Measurements from ENCODE around the gene C1GALT1. TPM values are rescaled to one million over a fixed set of nuclear protein-coding genes. Genes with fewer than 3 reads are reported as not detected.
A peak's percentile ranks its signal among the peaks of the same experiment; 100 is the strongest.

C1GALT1 gene
- total RNA-seq, 1 experiment from 2014 or later, result 81.5 TPM

DNA sequence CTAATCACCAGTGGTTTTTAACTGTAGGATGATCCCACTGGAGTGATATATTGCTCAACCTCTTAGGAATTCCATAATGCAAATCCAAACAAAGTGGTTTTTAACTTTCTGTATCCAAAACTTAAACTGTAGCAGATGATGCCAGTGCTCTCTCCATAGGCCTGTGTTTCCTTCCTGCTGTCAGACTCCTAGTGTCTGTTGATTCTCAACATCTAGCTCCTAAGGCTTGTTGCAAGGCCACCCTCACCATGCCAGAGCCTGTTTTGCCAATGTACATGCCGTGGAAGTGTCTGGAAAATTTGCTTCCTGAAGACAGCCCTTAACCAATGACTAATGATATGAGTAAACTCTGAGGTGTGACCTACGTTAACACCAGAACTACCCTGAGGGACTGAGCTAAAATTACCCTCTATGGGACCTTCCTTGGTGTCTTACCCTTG, 39.3 kb downstream of the C1GALT1 start:
- no peaks in the 10 kb centered on the region for H3K23me2 ChIP-seq (ENCODE audit: insufficient read length, low read depth, low read length, poor library complexity, severe bottlenecking)
- H3K4me2 ChIP-seq (ENCODE audit: insufficient read depth, insufficient read length, low read length), result no peak overlapping the region
- Mint-ChIP-seq H3K4me3 (no peak overlapping the region), H3K4me1 (peaks cover 17 to 20% of the 10 kb centered on the region in 2 experiments), H3K36me3 (ENCODE audit: insufficient read depth in 1 of 3, low read depth in 3 of 3) (peaks cover 38 to 53% (median 42%) of the 10 kb centered on the region in 3 experiments), H3K27ac (peak overlapping the region in 2 of 3 experiments; percentile 2 to 90; a peak in 3 of 7 replicates), H3K9me3 (peaks cover 0 to 4% of the 10 kb centered on the region in 2 experiments; a peak in 2 of 5 replicates), H3K27me3 (ENCODE audit: low read depth) (no peaks in the 10 kb centered on the region)
- H3K79me2 ChIP-seq (ENCODE audit: insufficient read depth, low read length), result peaks cover 11% of the 10 kb centered on the region; the same call in 1 of the 2 replicates
- no peak overlapping the region for H3K18ac ChIP-seq (ENCODE audit: insufficient read length, low read depth, low read length)
- H2BK5ac ChIP-seq (ENCODE audit: insufficient read length, low read length), result no peak overlapping the region
- H2BK15ac ChIP-seq (ENCODE audit: low read depth, low read length), result no peak overlapping the region
- no peaks in the 10 kb centered on the region for H4K20me1 ChIP-seq (ENCODE audit: control insufficient read depth, insufficient read depth, insufficient read length)
- no peak overlapping the region for H4K91ac ChIP-seq (ENCODE audit: insufficient read length, low read depth, low read length)
- H2BK20ac ChIP-seq (ENCODE audit: low read depth, low read length, poor library complexity, severe bottlenecking), result no peak overlapping the region
- H2AK5ac ChIP-seq (ENCODE audit: insufficient read length, low read length), result no peak overlapping the region
- H3K9ac ChIP-seq (ENCODE audit: extremely low read depth, insufficient read length, low read length), result no peak overlapping the region
- H2BK12ac ChIP-seq (ENCODE audit: insufficient read length, low read depth, low read length), result no peak overlapping the region
- H3K79me1 ChIP-seq (ENCODE audit: insufficient read depth, low read depth, low read length, poor library complexity, severe bottlenecking), result peaks cover 4% of the 10 kb centered on the region
- H3T11ph ChIP-seq (ENCODE audit: low read length), result no peak overlapping the region
- no peak overlapping the region for H2BK120ac ChIP-seq (ENCODE audit: low read depth, low read length, poor library complexity, severe bottlenecking)
- H3K27ac ChIP-seq (ENCODE audit: insufficient read length, low read depth, low read length), result peak overlapping the region; percentile 9
- no peak overlapping the region for H3K23ac ChIP-seq (ENCODE audit: insufficient read length, low read depth, low read length)
- H3K9me3 ChIP-seq (ENCODE audit: control insufficient read depth, low read depth, low read length), result no peaks in the 10 kb centered on the region
- no peak overlapping the region for H3K56ac ChIP-seq (ENCODE audit: insufficient read length, low read depth, low read length)
- no peak for DNase-seq
- no peak overlapping the region for H4K8ac ChIP-seq (replicated peaks; ENCODE audit: insufficient read length, low read depth, low read length)
- H3K27me3 ChIP-seq (ENCODE audit: insufficient read depth, low read length), result no peaks in the 10 kb centered on the region
- no peaks in the 10 kb centered on the region; the same call in 1 of the 2 replicates for H3K4me1 ChIP-seq (ENCODE audit: insufficient read depth, low read length)
- H4K5ac ChIP-seq (ENCODE audit: insufficient read length, low read depth, low read length), result no peak overlapping the region
- no peak overlapping the region for H2AFZ ChIP-seq (ENCODE audit: low read length)
- no peak overlapping the region for H3K4ac ChIP-seq (ENCODE audit: low read depth, low read length)
- TF ChIP-seq, protein P1, sequence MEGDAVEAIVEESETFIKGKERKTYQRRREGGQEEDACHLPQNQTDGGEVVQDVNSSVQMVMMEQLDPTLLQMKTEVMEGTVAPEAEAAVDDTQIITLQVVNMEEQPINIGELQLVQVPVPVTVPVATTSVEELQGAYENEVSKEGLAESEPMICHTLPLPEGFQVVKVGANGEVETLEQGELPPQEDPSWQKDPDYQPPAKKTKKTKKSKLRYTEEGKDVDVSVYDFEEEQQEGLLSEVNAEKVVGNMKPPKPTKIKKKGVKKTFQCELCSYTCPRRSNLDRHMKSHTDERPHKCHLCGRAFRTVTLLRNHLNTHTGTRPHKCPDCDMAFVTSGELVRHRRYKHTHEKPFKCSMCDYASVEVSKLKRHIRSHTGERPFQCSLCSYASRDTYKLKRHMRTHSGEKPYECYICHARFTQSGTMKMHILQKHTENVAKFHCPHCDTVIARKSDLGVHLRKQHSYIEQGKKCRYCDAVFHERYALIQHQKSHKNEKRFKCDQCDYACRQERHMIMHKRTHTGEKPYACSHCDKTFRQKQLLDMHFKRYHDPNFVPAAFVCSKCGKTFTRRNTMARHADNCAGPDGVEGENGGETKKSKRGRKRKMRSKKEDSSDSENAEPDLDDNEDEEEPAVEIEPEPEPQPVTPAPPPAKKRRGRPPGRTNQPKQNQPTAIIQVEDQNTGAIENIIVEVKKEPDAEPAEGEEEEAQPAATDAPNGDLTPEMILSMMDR (conservative IDR thresholded peaks at IDR 0.05), result no peak
- no CpG with 5 or more reads among the region's 2 CpGs for WGBS (ENCODE audit: extremely low coverage, insufficient read length, low lambda C conversion rate)
- H3K14ac ChIP-seq (ENCODE audit: insufficient read depth, low read length), result no peak overlapping the region
